IPS DF 6.9 (cell line): ENCODE results near the gene PNMA6E.

Experiments
- DNase-seq: peaks from one replicate; pipeline ENCODE4 v3.0.0-alpha.2; 2013; ENCODE audit warnings: low read depth, low spot score
- H3K27ac ChIP-seq: one replicate; pipeline ENCODE4 v1.5.1; 2013; ENCODE audit warnings: low read length, control low read depth
- H3K27me3 ChIP-seq: 2 replicates; pipeline ENCODE4 v1.6.1; 2013; ENCODE audit warnings: mild to moderate bottlenecking, low read length; ENCODE audit not compliant: control insufficient read depth, insufficient read depth
- H3K36me3 ChIP-seq: 2 replicates; pipeline ENCODE4 v1.6.1; 2013; ENCODE audit warnings: low read length; ENCODE audit not compliant: control insufficient read depth, insufficient read depth
- H3K4me1 ChIP-seq: 2 replicates; pipeline ENCODE4 v1.6.1; 2013; ENCODE audit warnings: low read length; ENCODE audit not compliant: control insufficient read depth, insufficient read depth
- H3K4me3 ChIP-seq: 2 replicates; pipeline ENCODE4 v1.5.1; 2013; ENCODE audit warnings: mild to moderate bottlenecking, low read length
- H3K9me3 ChIP-seq: 2 replicates; pipeline ENCODE4 v1.6.1; 2013; ENCODE audit warnings: low read length, inconsistent platforms; ENCODE audit not compliant: control insufficient read depth, insufficient read depth
- WGBS: extraction: QIAGEN DNeasy Blood & Tissue Kit; methylation state at CpG from one replicate; pipeline ENCODE4 v1.1.7; 2013; ENCODE audit warnings: mixed read lengths, missing lambda C conversion rate; ENCODE audit not compliant: insufficient read length, insufficient coverage; 5-methylcytosine and 5-hydroxymethylcytosine counted together

Gene PNMA6E

GRCh38 chrX:153434801-153435200, 33.7 kb upstream of the PNMA6E start:
- H3K9me3 ChIP-seq: no peaks in the 10 kb centered on the region
- H3K27me3 ChIP-seq: no peaks in the 10 kb centered on the region
- no CpG with 5 or more reads among the region's 8 CpGs for WGBS

GRCh38 chrX:153433781-153434285, 32.7 kb upstream of the PNMA6E start:
- Histone ChIP-seq H3K9me3 (no peaks in the 10 kb centered on the region), H3K4me1 (no peaks in the 10 kb centered on the region)
- WGBS: no CpG with 5 or more reads among the region's 17 CpGs

More at GRCh38 chrX:153434801-153435200, 33.7 kb upstream of the PNMA6E start:
- H3K36me3 ChIP-seq: no peaks in the 10 kb centered on the region
- DNase-seq: no peak
- no peak overlapping the region for H3K27ac ChIP-seq
- no peaks in the 10 kb centered on the region for H3K4me1 ChIP-seq
- H3K4me3 ChIP-seq: no peak overlapping the region

GRCh38 chrX:153433161-153433680, 32.1 kb upstream of the PNMA6E start:
- H3K4me3 ChIP-seq: no peak overlapping the region
- no peaks in the 10 kb centered on the region for H3K36me3 ChIP-seq
- no peak for DNase-seq
- no peaks in the 10 kb centered on the region for H3K9me3 ChIP-seq
- no peaks in the 10 kb centered on the region for H3K4me1 ChIP-seq
- H3K27ac ChIP-seq: no peak overlapping the region
- no CpG with 5 or more reads among the region's 12 CpGs for WGBS
- H3K27me3 ChIP-seq: no peaks in the 10 kb centered on the region

More at GRCh38 chrX:153433781-153434285, 32.7 kb upstream of the PNMA6E start:
- Histone ChIP-seq H3K27me3 (no peaks in the 10 kb centered on the region), H3K4me3 (no peak overlapping the region), H3K27ac (no peak overlapping the region), H3K36me3 (no peaks in the 10 kb centered on the region)
- no peak for DNase-seq

- Histone ChIP-seq H3K27me3 (no peaks in the 10 kb centered on the region), H3K4me3 (no peak overlapping the region), H3K4me1 (no peaks in the 10 kb centered on the region), H3K27ac (no peak overlapping the region), H3K9me3 (no peaks in the 10 kb centered on the region), H3K36me3 (no peaks in the 10 kb centered on the region)
- no CpG with 5 or more reads among the region's 6 CpGs for WGBS
- DNase-seq: no peak
Observed at GRCh38 chrX:153430796-153431195, 29.6 kb upstream of the PNMA6E start.

GRCh38 chrX:153426204-153426603, 25.1 kb upstream of the PNMA6E start:
- H3K4me3 ChIP-seq: no peak overlapping the region
- no peak for DNase-seq
- H3K9me3 ChIP-seq: no peaks in the 10 kb centered on the region
- H3K27me3 ChIP-seq: no peaks in the 10 kb centered on the region
- no peaks in the 10 kb centered on the region for H3K4me1 ChIP-seq
- no CpG with 5 or more reads among the region's 3 CpGs for WGBS
- H3K36me3 ChIP-seq: peaks cover under 1% of the 10 kb centered on the region; the same call in 1 of the 2 replicates
- no peak overlapping the region for H3K27ac ChIP-seq

- Histone ChIP-seq H3K27ac (no peak overlapping the region), H3K36me3 (peaks cover 4% of the 10 kb centered on the region; the same call in 1 of the 2 replicates), H3K9me3 (no peaks in the 10 kb centered on the region), H3K4me3 (no peak overlapping the region), H3K4me1 (no peaks in the 10 kb centered on the region), H3K27me3 (no peaks in the 10 kb centered on the region)
- no CpG with 5 or more reads among the region's 8 CpGs for WGBS
- DNase-seq: no peak
Observed at GRCh38 chrX:153423652-153424051, 22.5 kb upstream of the PNMA6E start.

- H3K4me3 ChIP-seq: no peak overlapping the region
- no peak for DNase-seq
- no peaks in the 10 kb centered on the region for H3K9me3 ChIP-seq
- no CpG with 5 or more reads among the region's 18 CpGs for WGBS
- H3K36me3 ChIP-seq: peaks cover 4% of the 10 kb centered on the region; the same call in 1 of the 2 replicates
- no peaks in the 10 kb centered on the region for H3K4me1 ChIP-seq
- no peaks in the 10 kb centered on the region for H3K27me3 ChIP-seq
- no peak overlapping the region for H3K27ac ChIP-seq
Observed at GRCh38 chrX:153421856-153422255, 20.7 kb upstream of the PNMA6E start.

GRCh38 chrX:153420851-153421599, 19.9 kb upstream of the PNMA6E start:
- no peaks in the 10 kb centered on the region for H3K4me1 ChIP-seq
- no peak overlapping the region for H3K27ac ChIP-seq
- peaks cover 4% of the 10 kb centered on the region; the same call in 1 of the 2 replicates for H3K36me3 ChIP-seq
- no peaks in the 10 kb centered on the region for H3K27me3 ChIP-seq
- H3K9me3 ChIP-seq: no peaks in the 10 kb centered on the region
- no peak for DNase-seq
- H3K4me3 ChIP-seq: no peak overlapping the region
- WGBS: no CpG with 5 or more reads among the region's 91 CpGs

- no peaks in the 10 kb centered on the region for H3K9me3 ChIP-seq
- no peak for DNase-seq
- no peaks in the 10 kb centered on the region for H3K27me3 ChIP-seq
- no peaks in the 10 kb centered on the region for H3K4me1 ChIP-seq
- peaks cover 4% of the 10 kb centered on the region; the same call in 1 of the 2 replicates for H3K36me3 ChIP-seq
- no CpG with 5 or more reads among the region's 8 CpGs for WGBS
- H3K4me3 ChIP-seq: no peak overlapping the region
- H3K27ac ChIP-seq: no peak overlapping the region
Observed at GRCh38 chrX:153417637-153418036, 16.5 kb upstream of the PNMA6E start.

- WGBS: no CpG with 5 or more reads among the region's 12 CpGs
- H3K4me3 ChIP-seq: no peak overlapping the region
- H3K9me3 ChIP-seq: no peaks in the 10 kb centered on the region
- no peak for DNase-seq
- no peaks in the 10 kb centered on the region for H3K4me1 ChIP-seq
- H3K27me3 ChIP-seq: peaks cover 4% of the 10 kb centered on the region
- no peak overlapping the region for H3K27ac ChIP-seq
- H3K36me3 ChIP-seq: peaks cover 4% of the 10 kb centered on the region; the same call in 1 of the 2 replicates
Observed at GRCh38 chrX:153416781-153417450, 15.8 kb upstream of the PNMA6E start.
